AG10803 (cell line): ENCODE results near the gene SPACDR.
A peak's percentile ranks its signal among the peaks of the same experiment; 100 is the strongest.

Experiments
- DNase-seq: peaks from one replicate; pipeline ENCODE4 v3.0.0; 2010; ENCODE audit warnings: low read depth
- H3K4me3 ChIP-seq: 2 replicates; pipeline ENCODE4 v1.5.1; 2011; ENCODE audit warnings: mild to moderate bottlenecking, low read length, control low read depth
- TF ChIP-seq, protein P1 (sequence below): conservative IDR thresholded peaks from 2 replicates; pipeline ENCODE4 v1.5.1; 2011; ENCODE audit warnings: mild to moderate bottlenecking, low read length, control low read depth, inconsistent platforms

The SPACDR gene

DNA sequence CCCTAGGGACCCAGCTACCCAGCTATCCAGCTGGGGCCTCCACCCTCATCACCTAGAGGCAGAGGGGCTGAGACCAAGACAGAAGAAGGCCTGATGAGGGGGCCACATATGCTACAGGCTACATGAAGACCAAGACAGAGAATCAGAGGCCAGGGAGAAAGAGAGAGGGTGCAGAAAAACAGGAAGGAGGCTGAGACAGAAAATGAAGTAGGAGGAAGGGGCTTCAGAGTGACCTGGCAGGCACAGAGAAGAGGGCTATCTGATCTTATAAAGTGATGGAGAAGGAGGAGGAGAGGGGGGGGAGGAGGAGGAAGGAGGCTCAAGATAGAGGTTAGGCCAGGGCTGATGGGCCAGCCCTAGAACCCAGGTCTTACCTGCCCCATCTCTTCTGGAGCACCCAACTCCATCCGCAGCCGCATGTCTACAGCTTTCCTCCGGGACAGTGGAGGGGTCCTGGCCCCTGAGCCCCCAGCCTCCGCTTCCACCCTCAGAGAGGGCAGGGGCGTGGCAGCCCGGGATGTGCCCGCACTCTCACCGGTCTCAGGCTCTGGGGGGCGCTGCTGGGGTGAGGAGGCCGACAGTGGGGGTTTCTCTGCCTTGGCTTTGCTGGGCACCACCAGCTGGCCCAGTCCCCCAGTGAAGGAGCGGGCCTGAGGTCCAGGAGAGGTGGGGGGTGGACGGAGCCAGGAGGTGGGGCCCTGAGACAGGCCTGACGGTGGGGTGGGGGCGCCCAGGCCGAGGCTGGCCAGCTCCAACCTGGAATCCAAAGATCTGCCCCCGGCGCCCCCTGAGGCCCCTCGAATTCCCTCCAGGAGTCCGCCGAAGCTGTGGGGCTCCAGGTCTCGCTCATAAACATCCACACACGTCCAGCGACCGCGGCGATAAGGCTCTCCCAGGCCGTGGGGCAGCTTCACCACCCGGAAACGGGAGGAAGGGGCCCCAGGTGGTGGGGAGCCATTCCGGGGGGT lies 13.1 kb upstream of the SPACDR start:
- TF ChIP-seq, protein P1, sequence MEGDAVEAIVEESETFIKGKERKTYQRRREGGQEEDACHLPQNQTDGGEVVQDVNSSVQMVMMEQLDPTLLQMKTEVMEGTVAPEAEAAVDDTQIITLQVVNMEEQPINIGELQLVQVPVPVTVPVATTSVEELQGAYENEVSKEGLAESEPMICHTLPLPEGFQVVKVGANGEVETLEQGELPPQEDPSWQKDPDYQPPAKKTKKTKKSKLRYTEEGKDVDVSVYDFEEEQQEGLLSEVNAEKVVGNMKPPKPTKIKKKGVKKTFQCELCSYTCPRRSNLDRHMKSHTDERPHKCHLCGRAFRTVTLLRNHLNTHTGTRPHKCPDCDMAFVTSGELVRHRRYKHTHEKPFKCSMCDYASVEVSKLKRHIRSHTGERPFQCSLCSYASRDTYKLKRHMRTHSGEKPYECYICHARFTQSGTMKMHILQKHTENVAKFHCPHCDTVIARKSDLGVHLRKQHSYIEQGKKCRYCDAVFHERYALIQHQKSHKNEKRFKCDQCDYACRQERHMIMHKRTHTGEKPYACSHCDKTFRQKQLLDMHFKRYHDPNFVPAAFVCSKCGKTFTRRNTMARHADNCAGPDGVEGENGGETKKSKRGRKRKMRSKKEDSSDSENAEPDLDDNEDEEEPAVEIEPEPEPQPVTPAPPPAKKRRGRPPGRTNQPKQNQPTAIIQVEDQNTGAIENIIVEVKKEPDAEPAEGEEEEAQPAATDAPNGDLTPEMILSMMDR: peak; percentile 38
- H3K4me3 ChIP-seq: peak overlapping the region; percentile 94
- DNase-seq: no peak

DNA sequence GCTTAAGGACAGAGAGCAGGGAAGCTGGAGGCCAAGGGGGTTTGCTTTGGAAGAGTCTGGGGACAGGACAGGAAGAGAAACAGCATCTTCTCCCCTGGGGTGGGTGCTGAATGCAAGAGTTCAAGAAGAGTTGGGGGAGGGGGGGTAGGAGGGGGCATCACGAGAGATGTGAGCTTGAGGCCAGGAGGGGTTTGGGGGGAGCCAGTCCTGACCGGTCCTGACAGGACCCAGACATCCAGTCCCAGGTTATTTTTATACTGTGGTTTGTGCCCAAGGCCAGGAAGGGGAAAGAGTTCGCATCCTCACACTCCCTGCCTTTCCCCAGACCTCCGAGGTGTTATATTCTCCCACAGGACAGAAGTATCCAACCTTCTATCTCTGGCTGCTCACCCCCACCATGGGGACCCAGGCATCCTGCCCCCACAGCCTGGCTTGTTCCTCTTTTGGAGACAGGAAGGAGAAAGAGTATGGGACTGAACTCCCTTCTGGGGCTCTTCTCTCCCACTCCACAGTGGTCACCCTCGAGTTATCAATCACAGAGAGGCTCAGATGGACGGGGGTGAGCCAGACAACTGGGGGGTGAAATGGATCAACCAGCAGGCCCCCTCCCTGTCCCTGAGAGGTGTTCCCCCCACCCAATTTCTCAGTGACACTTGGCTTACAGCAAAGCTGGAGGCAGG lies 12.2 kb upstream of the SPACDR start:
- TF ChIP-seq, protein P1: no peak

DNA sequence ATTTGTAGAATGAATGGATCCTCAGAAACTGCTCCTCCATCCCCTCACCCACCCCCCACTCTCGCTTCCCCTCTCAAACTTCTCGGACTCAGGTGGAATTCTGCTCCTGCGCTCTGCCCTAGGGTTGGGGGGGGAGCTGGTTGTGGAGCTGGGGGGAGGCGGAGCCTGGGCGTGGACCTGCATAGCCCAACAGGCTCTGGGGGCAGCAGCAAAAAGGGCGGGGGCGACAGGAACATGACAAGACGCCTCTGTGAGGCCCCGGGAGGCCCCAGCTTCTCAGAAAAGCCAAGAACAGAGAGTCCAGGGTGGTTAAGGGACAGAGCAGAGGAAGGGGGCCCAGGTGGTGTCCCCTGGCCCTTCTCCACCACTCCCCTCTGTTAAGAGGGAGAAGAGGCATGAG lies 11.5 kb upstream of the SPACDR start:
- DNase-seq: no peak
- TF ChIP-seq, protein P1: no peak
- H3K4me3 ChIP-seq: peak overlapping the region; percentile 94

More for the DNA sequence above, 12.2 kb upstream of the SPACDR start:
- peak overlapping the region; percentile 94 for H3K4me3 ChIP-seq
- no peak for DNase-seq

DNA sequence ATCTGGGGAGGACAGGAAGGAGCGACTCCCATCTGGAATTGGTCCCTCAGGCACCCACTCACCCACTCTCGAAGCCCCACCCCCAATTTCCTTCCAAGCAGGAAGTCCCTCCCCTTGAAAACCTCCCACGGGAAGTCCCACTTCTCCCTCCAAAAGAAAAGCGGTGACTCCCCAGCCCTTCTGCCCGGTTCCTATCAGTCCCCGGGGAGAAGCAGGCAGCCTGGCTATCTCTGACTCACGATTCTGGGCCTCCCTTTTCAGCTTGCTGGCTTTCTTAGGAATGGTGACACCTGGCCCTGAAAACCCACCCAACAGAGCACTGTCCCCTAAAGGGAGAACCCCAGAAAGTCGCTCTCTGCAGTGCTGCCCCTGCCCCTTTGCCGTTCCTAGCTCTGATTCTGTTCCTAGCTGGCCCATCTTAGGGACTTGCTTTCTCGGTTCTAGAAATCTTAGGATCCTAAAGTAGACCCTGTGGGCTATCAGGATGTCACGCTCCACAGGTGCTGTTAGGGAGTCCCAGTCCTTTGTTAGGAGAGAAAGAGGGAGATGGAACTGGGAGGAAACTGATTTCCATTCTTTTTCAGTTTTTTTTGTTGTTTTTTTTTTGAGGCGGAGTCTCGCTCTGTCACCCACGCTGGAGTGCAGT lies 8.9 kb upstream of the SPACDR start:
- TF ChIP-seq, protein P1: no peak
- DNase-seq: peak; percentile 32
- no peak overlapping the region for H3K4me3 ChIP-seq

DNA sequence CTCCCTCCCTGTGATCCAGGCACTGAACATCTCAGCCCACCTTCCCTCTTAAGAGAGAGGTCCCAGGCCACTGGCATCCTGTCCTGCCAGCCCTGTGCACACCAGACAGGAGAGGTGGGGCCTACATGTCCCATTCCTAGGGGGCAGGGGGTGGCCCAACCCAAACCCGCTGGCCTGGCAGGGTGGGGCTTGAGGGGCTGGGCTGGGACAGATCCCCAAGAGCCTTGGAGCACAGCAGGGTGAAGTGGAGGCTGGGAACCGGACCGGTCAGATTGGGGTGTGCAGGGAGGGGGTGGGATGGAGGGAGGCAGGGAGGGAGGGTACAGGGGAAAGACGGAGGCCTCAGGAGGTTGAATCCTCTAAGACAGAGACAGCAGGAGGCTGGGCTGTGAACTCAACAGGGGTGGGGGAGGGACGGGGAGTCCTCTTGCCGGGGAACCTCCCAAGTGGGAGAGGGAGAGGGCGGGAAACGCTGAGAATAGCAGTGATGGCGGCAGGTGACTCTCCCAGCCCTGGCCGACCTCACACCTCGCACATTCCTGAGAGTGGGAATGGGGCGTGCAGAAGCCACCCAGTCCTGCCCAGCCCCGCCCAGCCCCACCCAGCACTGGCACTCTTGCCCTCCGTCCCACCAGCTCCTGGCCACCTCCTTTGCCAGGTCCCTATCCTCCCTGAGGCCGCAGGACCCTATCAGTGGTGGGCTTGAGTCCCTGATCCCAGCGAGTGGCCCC lies 8.2 kb upstream of the SPACDR start:
- DNase-seq: no peak
- TF ChIP-seq, protein P1: no peak
- no peak overlapping the region for H3K4me3 ChIP-seq

DNA sequence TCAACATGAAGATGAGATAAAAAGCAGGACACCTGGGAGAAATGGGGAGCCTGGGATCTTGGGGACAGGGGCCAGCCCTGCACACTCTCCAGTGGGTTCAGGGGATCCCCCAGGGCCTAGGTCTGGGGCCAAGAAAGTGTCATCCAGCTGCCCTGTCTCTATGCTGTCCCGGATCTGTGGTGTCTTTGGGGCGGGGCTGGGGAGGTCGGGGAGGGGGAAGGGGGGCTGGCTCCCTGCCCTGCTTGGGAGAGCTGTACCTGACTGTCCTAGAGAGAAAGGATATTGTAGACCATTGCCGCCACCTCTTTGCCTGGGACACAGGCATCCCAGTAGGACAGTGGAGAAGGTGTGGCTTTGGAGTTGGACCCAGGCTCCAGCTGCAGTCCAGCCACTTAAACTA lies 7.0 kb upstream of the SPACDR start:
- TF ChIP-seq, protein P1: no peak
- H3K4me3 ChIP-seq: no peak overlapping the region
- DNase-seq: no peak
